DMS53 (cell line): ENCODE measurements around the gene ANKFN1.

Source experiments
- DNase-seq: peaks from one replicate; lab custom pipeline; 2025; lab: John Stamatoyannopoulos, UW

ANKFN1 gene, protein sequence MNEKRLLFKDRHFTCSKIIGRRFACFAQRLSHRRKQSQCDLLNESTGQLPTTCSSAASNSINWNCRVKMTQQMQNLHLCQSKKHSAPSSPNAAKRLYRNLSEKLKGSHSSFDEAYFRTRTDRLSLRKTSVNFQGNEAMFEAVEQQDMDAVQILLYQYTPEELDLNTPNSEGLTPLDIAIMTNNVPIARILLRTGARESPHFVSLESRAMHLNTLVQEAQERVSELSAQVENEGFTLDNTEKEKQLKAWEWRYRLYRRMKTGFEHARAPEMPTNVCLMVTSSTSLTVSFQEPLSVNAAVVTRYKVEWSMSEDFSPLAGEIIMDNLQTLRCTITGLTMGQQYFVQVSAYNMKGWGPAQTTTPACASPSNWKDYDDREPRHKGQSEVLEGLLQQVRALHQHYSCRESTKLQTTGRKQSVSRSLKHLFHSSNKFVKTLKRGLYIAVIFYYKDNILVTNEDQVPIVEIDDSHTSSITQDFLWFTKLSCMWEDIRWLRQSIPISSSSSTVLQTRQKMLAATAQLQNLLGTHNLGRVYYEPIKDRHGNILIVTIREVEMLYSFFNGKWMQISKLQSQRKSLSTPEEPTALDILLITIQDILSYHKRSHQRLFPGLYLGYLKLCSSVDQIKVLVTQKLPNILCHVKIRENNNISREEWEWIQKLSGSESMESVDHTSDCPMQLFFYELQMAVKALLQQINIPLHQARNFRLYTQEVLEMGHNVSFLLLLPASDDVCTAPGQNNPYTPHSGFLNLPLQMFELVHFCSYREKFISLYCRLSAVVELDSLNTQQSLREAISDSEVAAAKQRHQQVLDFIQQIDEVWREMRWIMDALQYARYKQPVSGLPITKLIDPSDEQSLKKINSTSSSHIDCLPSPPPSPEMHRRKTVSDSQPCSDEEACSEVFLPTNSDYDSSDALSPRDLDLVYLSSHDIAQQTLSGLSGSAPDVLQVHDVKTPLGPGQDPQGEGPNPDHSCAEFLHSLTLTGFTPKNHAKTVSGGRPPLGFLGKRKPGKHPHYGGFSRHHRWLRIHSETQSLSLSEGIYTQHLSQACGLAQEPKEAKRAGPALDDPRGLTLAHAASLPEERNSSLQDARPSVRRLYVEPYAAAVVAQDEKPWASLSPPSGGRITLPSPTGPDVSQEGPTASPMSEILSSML

GRCh38 chr17:56152874-56153602, at the start of gene ANKFN1:
Gene ANKFN1, plus strand, starts transcription at chr17:56153475. Its CDS starts 59,193 bp downstream, at chr17:56212668.
- DNase-seq = no peak

- peak; percentile 85 for DNase-seq
Measured at GRCh38 chr17:56108811-56109284, 44.4 kb upstream of the ANKFN1 start.

DNA sequence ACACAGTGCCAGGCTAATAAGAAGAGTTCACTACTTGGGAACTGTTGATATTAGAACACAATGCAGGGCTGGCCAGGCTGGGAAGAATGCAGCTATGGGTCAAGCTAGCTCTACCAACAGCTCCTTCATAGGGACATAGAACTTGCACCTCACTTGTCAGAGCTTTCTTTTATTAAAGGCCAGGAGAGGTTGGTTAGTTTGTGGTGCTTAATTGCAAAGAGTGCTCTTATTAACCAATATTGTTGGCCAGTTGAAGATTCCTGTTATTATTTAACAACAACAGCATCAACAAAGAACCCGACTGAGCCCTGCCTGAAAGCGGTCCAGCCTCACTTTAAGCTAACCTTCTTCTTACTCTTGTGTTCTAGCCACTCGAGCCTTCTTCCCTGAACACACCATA, 43.4 kb upstream of the ANKFN1 start:
- no peak for DNase-seq

DNA sequence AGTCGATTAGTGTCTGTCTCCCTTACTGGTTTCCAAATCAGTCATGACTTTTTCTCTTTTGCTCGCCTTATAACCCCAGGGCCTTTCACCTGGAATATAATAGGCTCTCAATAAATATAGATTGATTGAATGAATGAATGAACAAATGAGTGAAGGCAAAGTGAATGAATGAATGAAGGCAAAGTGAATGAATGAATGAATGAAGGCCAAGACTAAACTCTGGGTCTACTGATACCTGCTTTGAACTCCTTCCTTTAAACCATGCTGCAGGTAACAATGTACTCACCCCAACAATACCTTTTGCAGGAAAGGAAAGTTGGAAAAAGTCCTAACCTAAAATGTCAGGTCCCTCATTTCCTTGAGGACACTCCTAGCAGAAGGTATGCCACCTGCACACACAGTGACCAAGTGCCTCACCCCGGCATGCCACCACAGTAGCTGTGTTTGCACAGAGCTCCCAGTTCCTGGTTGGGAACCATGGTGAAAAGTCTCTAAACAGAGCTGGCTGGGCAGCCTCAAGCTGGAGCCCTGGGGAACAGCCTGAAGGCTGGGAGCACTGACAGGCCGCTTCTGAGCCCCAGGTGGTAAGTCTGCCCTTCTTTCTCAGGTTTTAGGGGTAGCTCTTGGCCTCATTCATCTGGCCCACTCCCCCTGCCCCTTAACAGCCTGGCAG, 42.7 kb upstream of the ANKFN1 start:
- peak; percentile 93 for DNase-seq

- peak; percentile 45 for DNase-seq
Measured at GRCh38 chr17:56111706-56112485, 41.4 kb upstream of the ANKFN1 start.

- DNase-seq = peak; percentile 64
Measured at GRCh38 chr17:56113486-56113885, 39.8 kb upstream of the ANKFN1 start.

DNA sequence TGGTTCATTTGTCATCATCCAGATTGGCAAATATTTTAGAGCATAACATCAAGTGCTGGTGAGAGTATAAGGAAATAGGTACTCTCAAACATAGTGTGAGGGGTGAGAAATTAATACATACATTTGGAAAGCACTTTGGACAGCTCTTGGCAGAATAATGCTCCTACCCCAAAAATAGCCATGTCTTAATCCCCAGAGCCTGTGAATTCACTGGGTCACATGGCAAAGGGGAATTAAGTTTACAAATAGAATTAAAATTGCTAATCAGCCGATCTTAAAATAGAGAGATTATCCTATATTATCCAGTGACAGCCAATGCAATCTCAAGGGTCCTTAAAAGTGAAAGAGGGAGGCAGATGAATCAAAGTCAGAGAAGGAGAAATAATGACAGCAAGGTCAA, 38.8 kb upstream of the ANKFN1 start:
- DNase-seq = peak; percentile 22

DNA sequence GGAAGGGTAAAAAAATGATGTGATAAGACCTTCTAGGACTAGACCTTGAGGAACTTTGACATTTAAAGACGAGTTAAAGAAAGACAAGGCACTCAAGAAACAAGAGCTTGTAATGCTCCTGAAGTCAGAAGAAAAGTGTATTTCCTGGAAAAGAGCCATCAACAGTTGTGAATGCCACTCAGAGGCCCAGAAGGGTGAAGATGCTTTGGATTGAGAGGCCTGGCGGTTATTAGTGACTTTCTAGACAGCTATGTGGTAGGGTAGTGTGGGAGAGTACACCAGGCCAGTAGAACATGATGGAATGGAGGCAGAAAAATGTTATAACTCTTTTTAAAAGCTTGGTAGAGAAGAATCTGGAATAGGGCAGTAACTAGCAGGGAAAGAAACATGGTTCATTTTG, 34.1 kb upstream of the ANKFN1 start:
- DNase-seq = no peak

DNA sequence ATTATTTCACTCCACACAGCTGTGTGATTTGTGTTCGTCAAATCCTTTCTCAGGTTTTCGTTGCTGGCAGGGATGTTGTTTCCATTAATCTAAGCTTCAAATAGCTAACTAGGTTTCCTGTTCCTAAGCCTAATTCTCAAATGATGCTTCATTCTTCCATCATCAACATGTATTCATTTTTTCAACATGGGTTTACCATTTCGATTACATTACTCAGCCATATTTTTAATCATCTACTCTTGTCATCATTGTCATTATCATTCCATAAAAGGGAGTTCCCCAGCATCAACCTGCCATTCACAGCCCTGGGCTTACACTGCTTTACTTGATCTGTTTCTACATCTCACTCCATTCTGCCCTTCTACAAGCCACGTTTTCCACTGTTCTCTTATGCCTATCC, 33.3 kb upstream of the ANKFN1 start:
- DNase-seq = no peak

DNA sequence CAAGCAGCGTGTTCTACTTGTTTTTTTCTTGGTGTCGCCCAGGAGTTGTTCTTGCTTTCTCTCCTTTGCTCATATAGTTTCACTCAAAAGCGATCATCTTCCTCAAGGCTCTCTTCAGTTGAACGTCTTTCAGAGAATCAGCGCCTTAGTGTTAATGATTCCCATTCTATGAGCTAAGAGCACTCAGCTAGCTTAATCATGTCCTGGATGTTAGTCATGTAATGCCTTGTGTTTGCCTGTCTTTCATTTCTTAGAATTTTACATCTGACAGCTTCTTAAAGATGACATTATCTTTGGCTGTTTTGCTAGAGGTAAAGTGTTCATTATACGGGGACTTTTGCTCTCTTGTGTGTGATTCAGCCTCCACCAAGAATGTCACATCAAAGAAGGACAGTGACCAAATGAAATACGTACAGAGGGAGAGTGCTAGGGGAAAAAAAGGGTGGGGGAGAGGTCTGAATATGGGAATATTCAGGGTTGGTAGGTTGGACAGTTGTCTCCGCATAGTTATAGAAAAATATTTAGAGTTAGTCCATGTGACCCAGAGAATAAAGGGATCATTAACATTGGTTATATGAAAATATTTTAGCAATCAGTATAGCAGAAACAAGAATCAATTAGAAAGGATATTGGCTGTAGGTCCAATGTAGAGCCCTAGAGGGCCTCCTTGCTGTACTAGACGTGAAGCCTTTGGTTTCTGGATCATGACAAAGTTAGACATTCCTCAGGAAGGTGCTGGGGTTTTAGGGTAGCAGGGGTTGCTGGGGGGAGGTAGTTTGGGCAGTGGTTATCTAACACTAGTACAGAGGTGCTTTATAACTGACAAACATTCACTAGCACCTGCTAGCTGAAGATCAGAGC, 31.9 kb upstream of the ANKFN1 start:
- DNase-seq = no peak

DNA sequence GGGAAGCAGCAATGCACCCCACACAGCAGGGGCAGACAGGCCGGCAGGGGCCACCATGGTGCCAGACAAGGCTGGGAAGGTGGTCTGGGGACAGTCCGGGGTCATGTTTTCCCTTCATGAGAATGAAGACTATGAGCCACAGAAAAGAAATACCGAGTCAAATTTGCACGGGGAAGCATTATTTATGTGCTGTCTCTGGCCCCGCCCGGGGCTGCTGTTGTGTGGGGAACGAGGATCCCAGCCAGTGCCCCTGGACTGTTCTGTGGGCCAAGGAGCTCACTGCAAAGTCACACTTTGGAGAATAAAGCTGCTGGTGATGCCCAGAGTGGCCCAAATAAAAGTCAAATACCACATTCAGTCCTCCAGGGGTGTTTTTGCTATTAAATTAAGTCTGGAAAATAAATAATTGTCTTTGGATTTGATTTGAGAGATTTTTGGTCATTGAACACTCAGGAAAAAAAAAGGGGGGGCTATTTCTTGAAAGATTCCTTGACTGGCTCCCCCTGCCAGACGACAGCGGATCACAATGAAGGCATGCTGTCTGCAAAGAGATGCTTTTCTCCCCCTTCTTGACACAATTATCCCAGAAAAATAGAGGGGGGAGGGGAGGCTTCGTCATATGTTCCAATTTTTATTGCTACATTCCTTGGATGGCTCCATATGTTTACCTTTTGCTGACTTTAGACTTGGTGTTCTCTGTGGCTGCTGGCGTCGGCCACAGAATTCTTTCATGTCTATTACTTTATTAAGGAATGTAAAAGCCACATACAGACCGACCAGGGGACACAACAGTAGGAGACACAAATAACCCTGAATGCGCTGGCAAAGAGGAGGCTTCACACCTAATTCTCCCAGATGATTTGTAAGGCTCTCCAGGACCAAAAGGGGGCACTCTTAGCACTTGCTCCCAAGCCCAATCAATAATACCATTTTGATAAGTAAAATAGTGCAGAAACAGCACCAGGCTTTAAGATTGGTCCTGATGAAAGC, 27.1 kb upstream of the ANKFN1 start:
- DNase-seq = peak; percentile 63

DNA sequence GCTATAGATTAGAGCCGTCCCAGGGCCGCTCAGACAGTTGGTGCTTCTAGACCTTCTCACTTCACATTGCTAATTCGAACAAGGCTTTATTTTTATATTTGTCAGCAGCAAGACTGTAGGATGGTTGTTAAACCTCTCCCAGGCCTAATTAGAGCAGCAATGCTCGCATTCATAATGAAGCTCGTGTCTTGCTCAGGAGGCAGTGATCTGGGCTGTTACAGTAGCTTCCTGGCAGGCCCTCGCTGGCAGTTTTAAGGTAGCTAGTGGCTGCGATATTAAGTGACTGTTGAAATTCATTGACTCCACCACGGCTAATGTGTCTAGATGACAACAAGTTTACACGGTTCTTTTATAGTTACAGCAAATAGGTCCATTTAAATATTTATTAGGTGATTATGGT, 23.2 kb upstream of the ANKFN1 start:
- no peak for DNase-seq

GRCh38 chr17:56130631-56131030, 22.6 kb upstream of the ANKFN1 start:
- no peak for DNase-seq

DNA sequence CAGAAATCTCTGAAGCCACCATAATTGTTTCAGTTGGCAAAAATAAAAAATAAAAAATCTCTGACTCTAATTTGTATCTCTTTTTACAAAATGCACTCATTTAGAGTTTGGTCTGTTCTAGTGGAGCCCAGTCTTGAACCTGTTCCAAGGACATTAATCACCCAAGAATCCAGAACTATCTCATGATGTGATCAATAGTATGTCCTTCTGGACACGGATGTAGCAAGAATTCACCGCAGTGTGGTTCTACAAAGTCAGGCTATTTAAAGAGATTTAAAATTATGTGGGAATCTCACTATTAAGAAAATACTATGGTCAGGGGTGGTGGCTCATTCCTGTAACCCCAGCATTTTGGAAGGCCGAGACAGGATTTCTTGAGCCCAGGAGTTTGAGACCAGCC, 21.8 kb upstream of the ANKFN1 start:
- DNase-seq = no peak

DNA sequence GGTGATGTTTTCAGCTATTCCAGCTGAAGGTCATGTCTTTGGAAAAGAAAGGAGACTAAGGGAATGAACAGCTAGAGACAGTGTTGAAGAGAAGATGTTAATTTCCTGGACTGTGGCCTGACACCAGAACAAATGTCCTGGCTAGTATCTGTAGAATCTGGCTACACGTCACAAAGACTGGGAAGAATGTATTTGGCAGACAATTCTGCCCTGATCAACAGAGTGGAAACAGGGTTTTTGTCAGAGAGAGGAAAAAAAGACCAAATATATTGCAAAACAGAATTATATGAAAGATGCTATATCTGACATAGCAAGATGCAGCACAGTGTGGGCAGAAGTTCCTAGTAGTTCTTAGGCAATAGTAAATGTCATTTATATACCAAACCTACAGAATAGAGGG, 17.0 kb upstream of the ANKFN1 start:
- no peak for DNase-seq

- no peak for DNase-seq
Measured at GRCh38 chr17:56141046-56141839, 12.0 kb upstream of the ANKFN1 start.

- no peak for DNase-seq
Measured at GRCh38 chr17:56142325-56142724, 10.9 kb upstream of the ANKFN1 start.
